GM12892 (cell line): ENCODE data around the gene TSC22D1.

Experiments
- POLR2A ChIP-seq: IDR thresholded peaks from 2 replicates; pipeline ENCODE4 v1.6.1; 2011; ENCODE audit warnings: low read depth, low read length, control low read depth
- POLR2AphosphoS5 ChIP-seq: IDR thresholded peaks from 2 replicates; pipeline ENCODE4 v1.6.1; 2011; ENCODE audit warnings: low read depth, low read length, control low read depth

DNA sequence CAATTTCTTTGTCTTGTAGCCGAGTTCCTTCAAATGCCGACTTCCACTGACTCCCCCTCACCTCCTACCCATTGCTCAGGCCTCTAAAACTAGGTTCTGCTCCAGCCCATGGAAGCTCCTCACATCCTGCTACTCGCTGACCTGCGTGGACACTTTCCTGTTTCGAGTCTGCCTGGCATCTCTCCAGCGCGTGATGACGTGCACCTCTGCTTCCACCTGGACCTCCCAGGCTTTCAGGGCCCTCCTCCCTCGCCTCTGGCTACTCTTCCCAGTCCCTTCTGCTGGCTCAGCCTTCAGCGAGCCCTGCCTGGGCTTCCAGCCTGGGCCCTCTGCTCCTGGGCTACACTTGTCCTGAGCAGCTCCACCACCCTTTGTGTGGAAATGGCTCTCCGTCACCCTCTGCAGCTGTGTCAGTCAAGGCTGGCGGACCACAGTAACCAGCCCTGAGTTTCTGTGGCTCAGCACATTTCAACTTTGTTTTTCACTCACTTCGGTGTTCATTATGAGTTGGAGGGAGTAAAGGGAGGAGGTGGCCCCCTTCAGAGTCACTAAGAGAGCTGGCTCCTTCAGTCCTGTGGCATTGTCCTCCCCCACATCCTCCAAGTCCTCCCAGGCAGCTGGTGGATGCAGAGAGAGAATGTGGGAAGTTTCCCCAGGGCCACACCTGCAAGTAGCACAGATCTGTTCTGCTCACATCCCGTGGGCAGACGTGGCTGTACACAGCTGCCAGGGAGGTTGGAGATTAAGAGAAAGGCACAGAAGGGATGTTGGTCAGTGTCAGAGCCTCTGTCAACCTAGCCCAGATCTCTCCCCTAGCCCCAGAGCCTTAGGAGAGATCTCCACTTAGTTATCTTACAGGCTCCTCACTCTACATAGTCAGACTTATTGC, 153.1 kb downstream of the TSC22D1 start:
- TF ChIP-seq POLR2A (no peak), POLR2AphosphoS5 (no peak)
